C4-2B (cell line): ENCODE measurements around the gene FOXO3.

Source experiments
- ZFX ChIP-seq: fragments of 450-650 bp; IDR thresholded peaks from 2 replicates; pipeline ENCODE4 v1.6.1; 2017
- TF ChIP-seq, protein P1 (sequence below): fragments of 450-650 bp; conservative IDR thresholded peaks from 2 replicates; pipeline ENCODE4 v1.5.1; 2017; ENCODE audit warnings: mild to moderate bottlenecking

GRCh38 chr6:108528878-108529277, 31.8 kb upstream of the FOXO3 start:
- TF ChIP-seq, protein P1, sequence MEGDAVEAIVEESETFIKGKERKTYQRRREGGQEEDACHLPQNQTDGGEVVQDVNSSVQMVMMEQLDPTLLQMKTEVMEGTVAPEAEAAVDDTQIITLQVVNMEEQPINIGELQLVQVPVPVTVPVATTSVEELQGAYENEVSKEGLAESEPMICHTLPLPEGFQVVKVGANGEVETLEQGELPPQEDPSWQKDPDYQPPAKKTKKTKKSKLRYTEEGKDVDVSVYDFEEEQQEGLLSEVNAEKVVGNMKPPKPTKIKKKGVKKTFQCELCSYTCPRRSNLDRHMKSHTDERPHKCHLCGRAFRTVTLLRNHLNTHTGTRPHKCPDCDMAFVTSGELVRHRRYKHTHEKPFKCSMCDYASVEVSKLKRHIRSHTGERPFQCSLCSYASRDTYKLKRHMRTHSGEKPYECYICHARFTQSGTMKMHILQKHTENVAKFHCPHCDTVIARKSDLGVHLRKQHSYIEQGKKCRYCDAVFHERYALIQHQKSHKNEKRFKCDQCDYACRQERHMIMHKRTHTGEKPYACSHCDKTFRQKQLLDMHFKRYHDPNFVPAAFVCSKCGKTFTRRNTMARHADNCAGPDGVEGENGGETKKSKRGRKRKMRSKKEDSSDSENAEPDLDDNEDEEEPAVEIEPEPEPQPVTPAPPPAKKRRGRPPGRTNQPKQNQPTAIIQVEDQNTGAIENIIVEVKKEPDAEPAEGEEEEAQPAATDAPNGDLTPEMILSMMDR, result no peak
- TF ChIP-seq ZFX, result no peak
